Fibroblast of mammary gland (primary cell): ENCODE measurements around the gene AMBRA1.
A peak's percentile ranks its signal among the peaks of the same experiment; 100 is the strongest.

ENCODE experiments used
- DNase-seq: peaks from one replicate; pipeline ENCODE4 v3.0.0-alpha.2; 2010; ENCODE audit warnings: low read depth
- H3K4me3 ChIP-seq: 2 replicates; pipeline ENCODE4 v1.5.1; 2011; ENCODE audit warnings: low read depth, mild to moderate bottlenecking, low read length, moderate library complexity; ENCODE audit not compliant: control insufficient read depth
- TF ChIP-seq, protein P1 (sequence below): conservative IDR thresholded peaks from 2 replicates; pipeline ENCODE4 v1.5.1; 2011; ENCODE audit warnings: low read depth, low read length, inconsistent platforms; ENCODE audit not compliant: control insufficient read depth, insufficient read depth

AMBRA1 gene

DNA sequence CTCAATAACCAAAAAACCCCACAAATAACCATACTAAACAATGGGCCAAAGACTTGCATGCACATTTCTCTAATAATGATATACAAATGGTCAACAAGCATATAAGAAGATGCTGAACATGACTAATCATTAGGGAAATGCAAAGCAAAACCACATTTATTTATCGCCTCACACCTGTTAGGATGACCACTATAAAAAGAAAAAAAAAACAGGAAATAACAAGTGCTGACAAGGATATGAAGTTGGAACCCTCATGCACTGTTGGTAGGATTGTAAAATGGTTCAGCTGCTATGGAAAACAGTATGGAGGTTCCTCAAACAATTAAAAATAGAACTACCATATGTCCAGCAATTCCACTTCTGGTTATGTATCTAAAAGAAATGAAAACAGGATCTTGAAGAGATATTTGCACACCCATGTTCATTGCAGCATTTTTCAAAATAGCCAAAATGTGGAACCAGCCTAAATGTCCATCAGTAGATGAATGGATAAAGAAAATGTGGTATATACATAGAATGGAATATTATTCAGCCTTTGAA, 66.2 kb downstream of the AMBRA1 start:
- TF ChIP-seq, protein P1, sequence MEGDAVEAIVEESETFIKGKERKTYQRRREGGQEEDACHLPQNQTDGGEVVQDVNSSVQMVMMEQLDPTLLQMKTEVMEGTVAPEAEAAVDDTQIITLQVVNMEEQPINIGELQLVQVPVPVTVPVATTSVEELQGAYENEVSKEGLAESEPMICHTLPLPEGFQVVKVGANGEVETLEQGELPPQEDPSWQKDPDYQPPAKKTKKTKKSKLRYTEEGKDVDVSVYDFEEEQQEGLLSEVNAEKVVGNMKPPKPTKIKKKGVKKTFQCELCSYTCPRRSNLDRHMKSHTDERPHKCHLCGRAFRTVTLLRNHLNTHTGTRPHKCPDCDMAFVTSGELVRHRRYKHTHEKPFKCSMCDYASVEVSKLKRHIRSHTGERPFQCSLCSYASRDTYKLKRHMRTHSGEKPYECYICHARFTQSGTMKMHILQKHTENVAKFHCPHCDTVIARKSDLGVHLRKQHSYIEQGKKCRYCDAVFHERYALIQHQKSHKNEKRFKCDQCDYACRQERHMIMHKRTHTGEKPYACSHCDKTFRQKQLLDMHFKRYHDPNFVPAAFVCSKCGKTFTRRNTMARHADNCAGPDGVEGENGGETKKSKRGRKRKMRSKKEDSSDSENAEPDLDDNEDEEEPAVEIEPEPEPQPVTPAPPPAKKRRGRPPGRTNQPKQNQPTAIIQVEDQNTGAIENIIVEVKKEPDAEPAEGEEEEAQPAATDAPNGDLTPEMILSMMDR, result no peak
- no peak overlapping the region for H3K4me3 ChIP-seq
- DNase-seq, result no peak

DNA sequence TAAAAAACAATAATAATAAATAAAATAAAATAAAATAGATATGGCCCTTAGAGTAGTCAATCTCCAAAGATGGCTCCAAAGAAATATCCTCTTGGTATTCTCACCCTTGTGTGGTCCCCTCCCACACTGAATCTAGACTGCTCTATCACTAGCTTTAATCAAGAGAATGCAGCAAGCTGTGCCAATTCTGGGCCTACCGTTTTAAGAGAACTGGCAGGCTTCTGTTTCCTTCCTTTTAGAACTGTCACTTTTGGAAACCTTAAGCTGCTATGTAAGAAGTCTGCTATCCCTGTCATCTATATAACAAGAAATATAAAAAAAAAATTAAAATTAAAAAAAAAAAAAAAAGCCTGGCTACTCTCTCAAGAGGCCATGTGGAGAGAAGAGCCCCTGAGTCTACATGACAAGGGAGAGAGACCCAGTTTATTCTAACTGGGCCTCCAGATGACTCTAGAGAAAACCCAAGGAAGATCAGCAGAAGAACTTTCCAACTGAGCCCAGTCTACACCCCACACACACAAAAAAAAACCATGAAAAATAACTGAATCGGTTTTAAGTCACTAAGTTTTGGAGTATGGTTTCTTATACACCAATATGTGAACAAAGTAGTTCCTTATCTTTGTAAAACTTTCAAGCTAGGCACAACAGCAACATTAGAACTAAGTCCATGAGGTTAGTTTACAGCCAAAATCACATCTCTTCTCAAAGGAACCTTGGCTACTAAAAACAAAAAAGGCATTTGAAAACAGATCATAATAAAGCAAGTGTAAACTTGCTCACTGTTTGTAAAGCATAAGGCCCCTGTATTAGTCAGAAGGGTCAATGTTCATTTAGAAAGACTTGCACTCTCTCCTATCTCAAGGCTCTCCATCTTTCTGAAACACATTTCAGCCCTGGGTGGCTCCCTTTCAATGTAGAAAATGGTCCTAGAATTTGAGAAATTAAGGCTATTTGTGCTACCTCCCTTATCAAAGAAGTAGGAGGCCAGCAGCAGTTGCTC, 67.3 kb downstream of the AMBRA1 start:
- no peak for DNase-seq

DNA sequence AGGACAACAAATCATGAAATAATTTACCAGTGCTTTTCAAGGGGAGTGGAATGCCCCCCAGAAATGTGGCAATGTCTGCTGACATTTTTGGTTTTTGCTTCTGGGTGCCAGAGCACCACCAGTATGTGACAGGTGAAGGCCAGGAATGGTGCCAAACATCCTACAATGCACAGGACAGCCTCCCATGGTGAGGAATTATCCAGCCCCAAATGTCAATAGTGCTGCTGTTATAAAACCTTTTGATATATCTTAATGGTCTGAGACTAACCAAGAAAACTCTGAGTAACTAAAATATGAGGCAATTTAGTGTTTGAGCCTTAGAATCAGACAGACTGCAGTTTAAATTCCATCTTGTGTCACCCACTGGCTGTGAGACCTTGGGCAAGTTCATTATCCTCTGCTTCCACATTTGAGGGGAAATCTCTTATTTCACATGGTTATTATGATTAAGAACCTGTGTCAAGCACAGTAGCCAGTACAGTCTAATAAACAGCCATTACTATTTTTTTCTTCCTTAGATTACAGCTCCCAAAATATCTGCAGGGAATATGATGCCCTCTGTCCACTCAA, 69.5 kb downstream of the AMBRA1 start:
- TF ChIP-seq, protein P1, result no peak
- no peak for DNase-seq
- no peak overlapping the region for H3K4me3 ChIP-seq

More for the DNA sequence above, 67.3 kb downstream of the AMBRA1 start:
- TF ChIP-seq, protein P1, result no peak
- H3K4me3 ChIP-seq, result no peak overlapping the region

DNA sequence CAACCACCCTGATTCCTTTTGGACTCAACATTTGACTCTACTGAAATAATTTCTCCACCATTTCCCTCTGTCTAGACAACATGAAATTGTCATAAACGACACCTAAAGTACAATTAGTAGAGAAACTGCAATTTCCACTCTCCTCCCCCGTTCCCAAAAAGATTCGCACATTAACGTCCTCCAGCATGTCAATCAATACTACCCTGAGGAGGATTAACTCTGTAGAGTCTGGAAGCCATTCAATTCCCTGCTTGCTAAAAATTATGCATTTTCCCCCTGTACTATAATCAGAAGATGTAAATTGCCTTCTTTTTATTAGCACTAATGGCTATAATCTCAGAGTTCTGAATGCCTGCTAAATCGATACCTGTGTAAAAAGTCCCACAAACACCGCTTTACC, 70.5 kb downstream of the AMBRA1 start:
- TF ChIP-seq, protein P1, result no peak
- DNase-seq, result no peak
- no peak overlapping the region for H3K4me3 ChIP-seq

DNA sequence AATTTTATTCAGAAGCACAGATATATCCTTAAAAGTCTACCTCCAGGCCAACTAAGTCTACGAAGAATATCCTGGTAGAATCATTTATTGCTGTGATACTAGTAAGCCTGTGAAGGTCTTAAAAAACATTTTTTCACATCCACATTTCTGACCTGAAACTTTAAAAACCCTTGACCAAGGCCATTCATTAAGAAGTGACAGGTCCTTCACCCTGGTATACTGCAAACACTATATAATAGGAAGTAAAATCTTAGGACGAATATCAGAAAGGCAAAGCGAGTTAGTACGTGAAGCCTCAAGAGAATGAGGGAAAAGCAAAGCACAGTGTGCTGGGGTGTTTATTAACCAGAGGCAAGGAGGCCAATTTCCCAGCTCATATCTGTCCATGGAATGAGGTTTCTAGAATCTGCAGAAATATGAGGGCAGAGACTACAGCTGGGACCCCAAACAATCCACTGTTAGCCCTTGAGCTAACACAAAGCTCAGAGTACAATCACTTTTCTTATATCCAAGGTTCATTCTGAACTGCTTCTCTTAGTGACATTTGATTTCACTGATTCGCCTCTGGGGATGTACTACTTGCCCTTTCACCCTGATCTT, 71.0 kb downstream of the AMBRA1 start:
- TF ChIP-seq, protein P1, result no peak
- DNase-seq, result no peak
- no peak overlapping the region for H3K4me3 ChIP-seq

DNA sequence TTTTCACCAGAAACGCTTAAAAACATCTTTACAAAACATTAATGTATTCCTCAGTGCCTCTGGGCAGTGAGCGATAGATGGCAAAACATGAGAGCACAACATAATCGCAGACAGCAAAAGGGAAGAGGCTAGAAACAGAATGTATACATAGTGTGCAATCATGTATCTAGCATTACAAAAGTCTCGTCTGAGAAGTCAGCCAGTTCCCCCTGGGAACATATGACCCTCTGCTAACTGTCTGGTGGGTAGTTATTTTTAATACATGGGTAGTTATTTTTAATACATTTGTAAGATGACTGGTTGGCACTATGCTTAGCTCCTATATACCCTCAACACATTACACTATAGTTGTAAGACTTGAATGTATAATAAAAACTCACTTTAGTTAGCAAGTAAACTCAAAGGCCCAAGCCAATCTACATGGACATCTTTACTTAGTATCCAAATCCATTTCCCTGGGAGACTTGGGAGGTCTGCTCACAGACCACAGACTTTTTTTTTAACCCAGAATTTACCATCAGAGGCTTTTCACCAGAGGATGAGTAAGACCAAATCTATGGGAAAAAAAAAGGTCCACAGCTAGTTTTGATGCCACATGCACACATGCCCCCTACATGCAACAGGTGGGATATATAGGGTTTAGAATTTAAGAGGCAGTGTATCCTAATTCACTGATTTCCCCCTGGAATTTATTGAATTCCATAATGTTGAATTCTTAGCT, 71.7 kb downstream of the AMBRA1 start:
- TF ChIP-seq, protein P1, result peak; percentile 45
- peak; percentile 57 for DNase-seq
- H3K4me3 ChIP-seq, result no peak overlapping the region
